ENCODE data around the gene RASAL1. TPM values are rescaled to one million over a fixed set of nuclear protein-coding genes. Genes with fewer than 3 reads are reported as not detected.
"Not testable (repeated sequence)": the region's sequence is repeated elsewhere in the genome, so short reads cannot be mapped to it uniquely, and the experiment has no call there.

The RASAL1 gene
- polyA plus RNA-seq, 1 of the 3 experiments (the other 2 are of a cell fraction), result not detected

GRCh38 chr12:113118142-113118541, 17.4 kb downstream of the RASAL1 start:
- 58% methylated on average over 1 of the region's 1 CpG for WGBS (ENCODE audit: low lambda C conversion rate)
- H3K27ac ChIP-seq (ENCODE audit: low read depth in 2 of 2, low read length in 1 of 2), result no peak overlapping the region
- no peaks in the 10 kb centered on the region for H3K9me3 ChIP-seq
- ChIA-PET POLR2A (no interaction called here), CTCF (interaction anchor here (2.2 kb wide), 1 partner anchor 20 kb away, joined by 10 read pairs; no protein-coding TSS in a partner anchor)
- DNase-seq, result no peak
- no peaks in the 10 kb centered on the region for H4K20me1 ChIP-seq (ENCODE audit: insufficient read depth)
- no peaks in the 10 kb centered on the region; the same call in 1 of the 2 replicates for H3K27me3 ChIP-seq (ENCODE audit: insufficient read depth)
- H3F3A ChIP-seq (replicated peaks; ENCODE audit: insufficient read depth), result no peaks in the 10 kb centered on the region
- no peaks in the 10 kb centered on the region for H3K79me2 ChIP-seq (ENCODE audit: insufficient read depth)
- H3K36me3 ChIP-seq (replicated peaks in 1 of 2; ENCODE audit: control insufficient read depth in 1 of 2, insufficient read depth in 2 of 2, low read length in 1 of 2), result no peaks in the 10 kb centered on the region
- TF ChIP-seq CTCF (IDR thresholded peaks at IDR 0.05), result no peak
- no peak for TF ChIP-seq GABPA (IDR thresholded peaks at IDR 0.05; ENCODE audit: low read depth)
- no peak for TF ChIP-seq JUND (IDR thresholded peaks at IDR 0.05)
- no peak for TF ChIP-seq GATA2 (CRISPR knock-in tag; IDR thresholded peaks at IDR 0.05)
- TF ChIP-seq FOXJ3 (CRISPR knock-in tag; IDR thresholded peaks at IDR 0.05), result no peak
- peaks cover 0 to 7% of the 10 kb centered on the region in 2 experiments; a peak in 1 of 4 replicates for H3K4me1 ChIP-seq (ENCODE audit: control insufficient read depth in 1 of 2, insufficient read depth in 2 of 2, low read depth in 1 of 2, low read length in 1 of 2)
- H3K4me2 ChIP-seq, result no peak overlapping the region
- H3K9me2 ChIP-seq, result no peaks in the 10 kb centered on the region
- H3K9ac ChIP-seq, result no peak overlapping the region
- no peak overlapping the region for H2AFZ ChIP-seq (ENCODE audit: low read depth)
- no peak overlapping the region for H3K4me3 ChIP-seq (ENCODE audit: low read depth in 2 of 2, low read length in 1 of 2)

- H3K4me1 ChIP-seq (ENCODE audit: control insufficient read depth in 1 of 2, insufficient read depth in 2 of 2, low read depth in 1 of 2, low read length in 1 of 2); POLR2A ChIA-PET; H3K4me2 ChIP-seq; H3K36me3 ChIP-seq (replicated peaks in 1 of 2; ENCODE audit: control insufficient read depth in 1 of 2, insufficient read depth in 2 of 2, low read length in 1 of 2); H4K20me1 ChIP-seq (ENCODE audit: insufficient read depth); H3K27ac ChIP-seq (ENCODE audit: low read depth in 2 of 2, low read length in 1 of 2); H3K9me2 ChIP-seq; H3K27me3 ChIP-seq (ENCODE audit: insufficient read depth); H3K9ac ChIP-seq; H2AFZ ChIP-seq (ENCODE audit: low read depth); H3F3A ChIP-seq (replicated peaks; ENCODE audit: insufficient read depth); H3K4me3 ChIP-seq (ENCODE audit: low read depth in 2 of 2, low read length in 1 of 2); DNase-seq; H3K79me2 ChIP-seq (ENCODE audit: insufficient read depth); H3K9me3 ChIP-seq: not testable (repeated sequence)
- CTCF ChIA-PET, result interaction anchor here (1.0 to 2.2 kb wide), 2 partner anchors 19 to 21 kb away, joined by 3 to 10 read pairs; no protein-coding TSS in a partner anchor
- WGBS (ENCODE audit: low lambda C conversion rate), result 41% methylated on average over 8 of the region's 8 CpGs
Observed at GRCh38 chr12:113117684-113118083, 17.9 kb downstream of the RASAL1 start.

DNA sequence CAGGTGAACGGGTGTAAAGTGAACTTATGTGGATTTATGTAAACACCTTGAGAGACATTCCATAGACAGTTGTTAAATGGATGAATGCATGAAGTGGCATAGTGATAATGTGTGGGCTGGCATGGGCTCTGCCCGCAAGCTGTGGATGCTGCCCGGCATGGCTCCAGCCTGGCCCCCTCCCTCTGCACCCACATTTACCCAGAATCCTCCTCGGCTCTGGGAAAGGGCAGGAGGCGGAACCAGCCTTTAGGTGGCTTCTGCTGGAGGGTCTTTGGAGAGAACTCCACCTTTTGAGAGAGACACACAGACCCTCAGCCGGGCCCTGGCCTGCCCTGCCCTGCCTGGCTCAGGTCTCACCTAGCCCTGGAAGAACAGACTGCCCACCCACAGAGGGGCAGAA, 18.7 kb downstream of the RASAL1 start:
- no peak overlapping the region for H3K4me2 ChIP-seq
- H3K9me3 ChIP-seq, result no peaks in the 10 kb centered on the region
- no peaks in the 10 kb centered on the region for H4K20me1 ChIP-seq (ENCODE audit: insufficient read depth)
- H3K79me2 ChIP-seq (ENCODE audit: insufficient read depth), result no peaks in the 10 kb centered on the region
- H3K27me3 ChIP-seq (ENCODE audit: insufficient read depth), result no peaks in the 10 kb centered on the region; the same call in 1 of the 2 replicates
- no peak overlapping the region for H3K4me3 ChIP-seq (ENCODE audit: low read depth in 2 of 2, low read length in 1 of 2)
- peaks cover 0 to 7% of the 10 kb centered on the region in 2 experiments; a peak in 1 of 4 replicates for H3K4me1 ChIP-seq (ENCODE audit: control insufficient read depth in 1 of 2, insufficient read depth in 2 of 2, low read depth in 1 of 2, low read length in 1 of 2)
- H2AFZ ChIP-seq (ENCODE audit: low read depth), result no peak overlapping the region
- no peak overlapping the region for H3K9ac ChIP-seq
- no peaks in the 10 kb centered on the region for H3K9me2 ChIP-seq
- WGBS (ENCODE audit: low lambda C conversion rate), result 43% methylated on average over 6 of the region's 6 CpGs
- ChIA-PET CTCF (interaction anchor here (1.0 to 2.2 kb wide), 2 partner anchors 19 to 22 kb away, joined by 3 to 10 read pairs; no protein-coding TSS in a partner anchor), POLR2A (no interaction called here)
- H3K27ac ChIP-seq (ENCODE audit: low read depth in 2 of 2, low read length in 1 of 2), result no peak overlapping the region
- DNase-seq, result no peak
- no peaks in the 10 kb centered on the region for H3K36me3 ChIP-seq (replicated peaks in 1 of 2; ENCODE audit: control insufficient read depth in 1 of 2, insufficient read depth in 2 of 2, low read length in 1 of 2)
- no peaks in the 10 kb centered on the region for H3F3A ChIP-seq (replicated peaks; ENCODE audit: insufficient read depth)
- no peak for TF ChIP-seq YY1 (IDR thresholded peaks at IDR 0.05; ENCODE audit: low read depth)
- no peak for TF ChIP-seq EP300 (IDR thresholded peaks at IDR 0.05; ENCODE audit: borderline replicate concordance in 1 of 2, low read depth in 1 of 2, low read length in 1 of 2)
- TF ChIP-seq TCF12 (IDR thresholded peaks at IDR 0.05), result no peak
- no peak for TF ChIP-seq USF2 (IDR thresholded peaks at IDR 0.05; ENCODE audit: borderline replicate concordance, low read depth, low read length)
- TF ChIP-seq, protein P1, sequence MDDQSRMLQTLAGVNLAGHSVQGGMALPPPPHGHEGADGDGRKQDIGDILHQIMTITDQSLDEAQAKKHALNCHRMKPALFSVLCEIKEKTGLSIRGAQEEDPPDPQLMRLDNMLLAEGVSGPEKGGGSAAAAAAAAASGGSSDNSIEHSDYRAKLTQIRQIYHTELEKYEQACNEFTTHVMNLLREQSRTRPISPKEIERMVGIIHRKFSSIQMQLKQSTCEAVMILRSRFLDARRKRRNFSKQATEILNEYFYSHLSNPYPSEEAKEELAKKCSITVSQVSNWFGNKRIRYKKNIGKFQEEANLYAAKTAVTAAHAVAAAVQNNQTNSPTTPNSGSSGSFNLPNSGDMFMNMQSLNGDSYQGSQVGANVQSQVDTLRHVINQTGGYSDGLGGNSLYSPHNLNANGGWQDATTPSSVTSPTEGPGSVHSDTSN (IDR thresholded peaks at IDR 0.05), result no peak
- no peak for TF ChIP-seq FOXM1 (IDR thresholded peaks at IDR 0.05; ENCODE audit: low read depth)
- TF ChIP-seq FOXJ3 (CRISPR knock-in tag; IDR thresholded peaks at IDR 0.05), result no peak
- no peak for TF ChIP-seq MAX (IDR thresholded peaks at IDR 0.05; ENCODE audit: low read depth)
- no peak for TF ChIP-seq NRF1 (IDR thresholded peaks at IDR 0.05; ENCODE audit: low read depth, low read length)
- TF ChIP-seq, protein P2, sequence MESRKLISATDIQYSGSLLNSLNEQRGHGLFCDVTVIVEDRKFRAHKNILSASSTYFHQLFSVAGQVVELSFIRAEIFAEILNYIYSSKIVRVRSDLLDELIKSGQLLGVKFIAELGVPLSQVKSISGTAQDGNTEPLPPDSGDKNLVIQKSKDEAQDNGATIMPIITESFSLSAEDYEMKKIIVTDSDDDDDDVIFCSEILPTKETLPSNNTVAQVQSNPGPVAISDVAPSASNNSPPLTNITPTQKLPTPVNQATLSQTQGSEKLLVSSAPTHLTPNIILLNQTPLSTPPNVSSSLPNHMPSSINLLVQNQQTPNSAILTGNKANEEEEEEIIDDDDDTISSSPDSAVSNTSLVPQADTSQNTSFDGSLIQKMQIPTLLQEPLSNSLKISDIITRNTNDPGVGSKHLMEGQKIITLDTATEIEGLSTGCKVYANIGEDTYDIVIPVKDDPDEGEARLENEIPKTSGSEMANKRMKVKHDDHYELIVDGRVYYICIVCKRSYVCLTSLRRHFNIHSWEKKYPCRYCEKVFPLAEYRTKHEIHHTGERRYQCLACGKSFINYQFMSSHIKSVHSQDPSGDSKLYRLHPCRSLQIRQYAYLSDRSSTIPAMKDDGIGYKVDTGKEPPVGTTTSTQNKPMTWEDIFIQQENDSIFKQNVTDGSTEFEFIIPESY (IDR thresholded peaks at IDR 0.05; ENCODE audit: borderline replicate concordance, low read depth), result no peak
- no peak for TF ChIP-seq JUND (IDR thresholded peaks at IDR 0.05)
- no peak for TF ChIP-seq SMC3 (IDR thresholded peaks at IDR 0.05; ENCODE audit: low read depth, low read length)
- no peak for TF ChIP-seq RCOR1 (IDR thresholded peaks at IDR 0.05; ENCODE audit: low read length)
